ENCODE results near the gene SYNPO2L.
"Not testable (repeated sequence)": the region's sequence is repeated elsewhere in the genome, so short reads cannot be mapped to it uniquely, and the experiment has no call there.

- TF ChIP-seq OSR1 (CRISPR knock-in tag; IDR thresholded peaks at IDR 0.05); ZFP30 (CRISPR knock-in tag; IDR thresholded peaks at IDR 0.05); CREB5 (CRISPR knock-in tag; IDR thresholded peaks at IDR 0.05; ENCODE audit: low read depth); BACH2 (CRISPR knock-in tag; IDR thresholded peaks at IDR 0.05; ENCODE audit: borderline replicate concordance); TOX (CRISPR knock-in tag; IDR thresholded peaks at IDR 0.05; ENCODE audit: borderline replicate concordance); PATZ1 (CRISPR knock-in tag; IDR thresholded peaks at IDR 0.05; ENCODE audit: borderline replicate concordance); TSHZ2 (CRISPR knock-in tag; IDR thresholded peaks at IDR 0.05): not testable (repeated sequence)
These were observed 34.9 kb downstream of the SYNPO2L start for GRCh38 chr10:73620974-73621373.

Data from SK-N-SH treated with all-trans-retinoic acid at 6 μM for 48 hours (cell line).